Measurements from ENCODE around the gene RPH3AL.

The RPH3AL gene

DNA sequence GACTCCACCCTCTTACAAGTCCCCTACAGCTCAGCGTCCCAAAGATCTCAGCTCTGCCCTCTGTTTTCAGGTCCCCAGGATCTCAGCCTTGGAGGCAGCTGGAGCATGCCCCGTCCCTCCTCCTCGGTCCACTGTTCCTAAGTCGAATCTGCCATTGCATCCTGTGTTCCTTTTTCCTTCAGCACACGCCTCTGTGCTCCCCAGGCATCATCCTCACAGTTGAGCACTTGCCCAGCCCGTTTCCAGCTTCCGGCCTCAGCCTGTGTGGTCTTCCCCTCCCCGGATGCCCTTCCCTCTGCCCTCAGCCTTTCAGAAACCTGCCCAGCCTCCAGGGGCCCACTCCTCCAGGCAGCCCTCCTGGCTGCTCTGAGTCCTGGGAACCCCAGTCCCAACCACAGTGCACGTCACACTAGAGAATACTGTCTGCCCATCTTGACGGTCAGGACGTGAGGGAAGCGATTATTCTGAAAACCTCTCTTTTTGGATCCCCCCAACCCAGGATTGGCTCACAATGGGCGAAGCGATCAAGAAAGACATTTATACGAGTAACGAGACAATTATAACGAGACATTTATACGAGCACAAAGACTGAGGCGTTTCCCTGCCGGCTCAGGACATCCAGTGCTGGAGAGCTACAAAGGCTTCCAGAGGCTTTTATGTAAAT is 41.4 kb downstream of the RPH3AL start:
- no peak overlapping the region for H3K27ac Mint-ChIP-seq
- no peaks in the 10 kb centered on the region for H3K27me3 Mint-ChIP-seq
- no peaks in the 10 kb centered on the region for H3K4me1 Mint-ChIP-seq (ENCODE audit: low read depth)
- H3K4me3 Mint-ChIP-seq: no peak overlapping the region
- no peaks in the 10 kb centered on the region for H3K36me3 Mint-ChIP-seq
- no peaks in the 10 kb centered on the region for H3K9me3 Mint-ChIP-seq (ENCODE audit: low read depth)

DNA sequence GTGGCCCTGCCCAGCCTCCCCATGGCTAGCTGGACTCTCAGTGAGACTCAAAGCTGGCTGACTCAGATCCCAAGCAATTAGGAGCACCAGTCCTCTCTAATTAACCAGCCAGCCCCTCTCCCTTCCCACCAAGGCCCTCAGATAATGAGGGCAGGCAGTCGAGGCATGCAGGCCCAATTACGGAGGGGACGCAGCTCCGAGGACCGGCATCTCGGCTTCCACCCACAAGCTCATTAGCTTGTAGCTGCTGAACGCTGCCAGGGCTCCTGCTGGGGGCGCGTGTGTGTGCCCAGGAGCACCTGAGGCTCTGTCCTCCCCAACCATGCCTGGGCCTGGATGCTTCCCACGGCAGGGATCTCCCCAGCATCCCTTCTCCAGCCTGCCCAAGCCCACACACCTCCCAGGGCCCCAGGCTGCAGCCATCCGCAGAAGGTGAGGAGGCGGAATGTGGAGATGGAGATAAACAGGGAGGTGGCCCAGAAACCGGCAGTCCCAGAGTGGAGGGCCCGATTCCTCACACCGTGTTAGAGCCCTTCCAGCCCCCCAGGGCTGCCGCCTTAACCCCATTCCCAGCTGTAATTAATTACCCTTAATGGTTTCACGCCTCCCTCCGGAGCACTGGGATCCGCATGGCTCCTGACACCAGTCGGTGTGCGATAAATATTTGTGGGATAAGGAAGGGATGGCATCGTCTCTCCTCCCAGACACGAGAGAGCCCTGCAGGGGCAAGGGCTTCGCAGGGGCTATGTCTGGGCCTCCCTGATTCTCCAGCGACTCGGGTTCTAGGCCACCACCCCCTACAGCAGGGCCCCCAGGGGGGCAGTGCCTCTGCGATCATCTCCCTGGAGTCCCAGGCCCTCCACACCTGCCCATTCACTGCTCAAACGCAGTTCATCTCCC is 42.2 kb downstream of the RPH3AL start:
- H3K36me3 Mint-ChIP-seq: no peaks in the 10 kb centered on the region
- no peak overlapping the region for H3K27ac Mint-ChIP-seq
- H3K4me3 Mint-ChIP-seq: no peak overlapping the region
- no peaks in the 10 kb centered on the region for H3K27me3 Mint-ChIP-seq
- no peaks in the 10 kb centered on the region for H3K9me3 Mint-ChIP-seq (ENCODE audit: low read depth)
- H3K4me1 Mint-ChIP-seq (ENCODE audit: low read depth): no peaks in the 10 kb centered on the region

DNA sequence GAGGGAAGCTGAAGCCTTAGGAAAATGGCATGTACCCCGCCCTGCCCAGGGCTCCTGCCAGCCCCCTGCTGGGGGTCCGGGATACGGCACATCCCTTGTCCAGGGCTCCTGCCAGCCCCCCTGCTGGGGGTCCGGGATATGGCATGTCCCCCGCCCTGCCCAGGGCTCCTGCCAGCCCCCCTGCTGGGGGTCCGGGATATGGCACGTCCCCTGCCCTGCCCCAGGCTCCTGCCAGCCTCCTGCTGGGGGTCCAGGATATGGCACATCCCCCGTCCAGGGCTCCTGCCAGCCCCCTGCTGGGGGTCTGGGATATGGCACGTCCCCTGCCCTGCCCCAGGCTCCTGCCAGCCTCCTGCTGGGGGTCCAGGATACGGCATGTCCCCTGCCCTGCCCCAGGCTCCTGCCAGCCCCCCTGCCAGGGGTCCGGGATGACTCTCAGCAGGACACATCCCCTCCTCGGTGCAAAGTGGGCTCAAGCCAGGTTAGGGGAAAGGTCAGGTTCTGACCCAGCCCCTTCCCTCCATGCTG is 43.2 kb downstream of the RPH3AL start:
- no peaks in the 10 kb centered on the region for H3K4me1 Mint-ChIP-seq (ENCODE audit: low read depth)
- H3K4me3 Mint-ChIP-seq: no peak overlapping the region
- no peaks in the 10 kb centered on the region for H3K36me3 Mint-ChIP-seq
- H3K9me3 Mint-ChIP-seq (ENCODE audit: low read depth): no peaks in the 10 kb centered on the region
- no peak overlapping the region for H3K27ac Mint-ChIP-seq
- no peaks in the 10 kb centered on the region for H3K27me3 Mint-ChIP-seq

DNA sequence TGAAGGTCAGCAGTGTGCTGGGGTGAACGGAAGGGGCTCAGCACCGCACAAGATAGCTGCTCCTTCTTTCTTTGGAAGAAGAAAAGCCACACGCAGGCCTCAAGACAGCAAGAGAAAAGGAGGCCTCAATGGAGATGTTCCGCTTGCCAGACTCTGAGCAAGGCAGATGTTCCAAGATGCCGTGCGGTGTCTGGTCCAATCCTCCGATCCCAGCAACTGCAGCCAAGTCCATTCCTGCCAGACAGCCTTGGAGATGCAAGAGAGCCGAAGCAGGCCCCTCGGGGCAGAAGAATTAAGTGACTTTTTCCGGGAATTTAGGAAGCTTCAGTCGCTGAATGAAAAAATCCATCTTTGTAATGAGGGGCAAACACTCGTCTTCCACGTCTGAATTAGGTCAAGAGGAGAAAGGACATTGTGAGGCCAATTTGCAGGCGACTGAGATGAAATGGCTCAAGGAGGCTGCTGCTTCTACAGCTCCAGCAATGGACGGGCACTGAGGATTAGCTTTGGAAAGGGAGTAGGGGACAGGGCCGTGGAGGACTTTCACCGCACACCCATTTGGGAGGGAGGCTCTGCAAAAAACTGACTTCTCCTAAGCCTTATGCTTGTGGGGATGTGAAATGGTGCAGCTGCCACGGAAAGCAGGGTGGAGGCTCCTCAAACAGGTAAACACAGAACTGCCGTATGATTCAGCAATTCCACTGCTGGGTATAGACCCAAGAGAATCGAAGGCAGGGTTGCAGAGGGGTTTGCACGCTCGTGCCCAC is 44.7 kb downstream of the RPH3AL start:
- no peak overlapping the region for H3K27ac Mint-ChIP-seq
- no peaks in the 10 kb centered on the region for H3K4me1 Mint-ChIP-seq (ENCODE audit: low read depth)
- no peaks in the 10 kb centered on the region for H3K9me3 Mint-ChIP-seq (ENCODE audit: low read depth)
- no peak overlapping the region for H3K4me3 Mint-ChIP-seq
- H3K36me3 Mint-ChIP-seq: no peaks in the 10 kb centered on the region
- no peaks in the 10 kb centered on the region for H3K27me3 Mint-ChIP-seq

DNA sequence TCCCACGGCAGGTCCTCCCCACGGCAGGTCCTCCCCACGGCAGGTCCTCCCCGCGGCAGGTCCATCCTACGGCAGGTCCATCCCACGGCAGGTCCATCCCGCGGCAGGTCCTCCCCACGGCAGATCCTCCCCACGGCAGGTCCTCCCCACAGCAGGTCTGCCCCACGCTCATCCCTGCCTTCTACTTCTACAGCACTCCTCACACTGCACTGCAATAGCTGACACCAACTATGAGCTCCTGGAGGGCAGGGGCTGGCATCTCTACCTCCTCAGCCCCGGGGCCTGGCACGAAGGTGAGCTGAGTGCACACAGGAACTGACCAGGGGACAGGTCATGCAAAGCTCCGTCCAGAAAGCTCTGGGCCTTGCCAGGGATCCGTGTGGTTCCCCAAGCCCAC is 45.3 kb downstream of the RPH3AL start:
- Mint-ChIP-seq H3K9me3 (ENCODE audit: low read depth) (no peaks in the 10 kb centered on the region), H3K4me3 (no peak overlapping the region), H3K36me3 (no peaks in the 10 kb centered on the region), H3K4me1 (ENCODE audit: low read depth) (no peaks in the 10 kb centered on the region), H3K27me3 (no peaks in the 10 kb centered on the region), H3K27ac (no peak overlapping the region)

DNA sequence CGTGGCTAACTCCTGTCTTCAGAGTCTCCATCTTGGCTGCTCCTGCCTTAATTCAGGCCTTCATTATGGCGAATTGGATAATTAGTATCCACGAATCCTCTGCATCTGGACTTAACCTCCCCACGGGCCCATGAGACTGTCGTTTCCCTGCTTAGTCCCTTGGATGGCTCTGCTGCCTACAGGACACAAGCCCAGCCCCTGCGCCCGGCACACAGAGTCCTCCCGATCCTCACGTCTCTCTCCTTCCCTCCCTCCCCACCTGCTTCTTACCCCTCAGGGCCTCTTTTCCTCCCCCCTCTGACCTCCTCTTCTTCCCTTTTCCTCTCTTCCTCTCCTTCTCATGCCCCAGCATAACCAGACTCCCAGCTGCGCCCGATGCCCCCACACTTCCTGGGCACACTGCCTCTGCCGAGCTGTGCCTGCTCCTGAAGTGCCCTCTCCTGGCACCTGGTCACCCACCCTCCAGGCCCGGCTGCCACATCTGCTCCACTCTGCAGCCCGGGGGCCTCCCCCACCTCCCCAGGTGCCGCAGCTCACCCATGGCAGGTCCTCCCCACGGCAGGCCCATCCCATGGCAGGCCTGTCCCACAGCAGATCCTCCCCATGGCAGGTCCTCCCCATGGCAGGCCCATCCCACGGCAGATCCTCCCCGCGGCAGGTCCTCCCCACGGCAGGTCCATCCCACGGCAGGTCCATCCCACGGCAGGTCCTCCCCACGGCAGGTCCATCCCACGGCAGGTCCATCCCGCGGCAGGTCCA is 45.9 kb downstream of the RPH3AL start:
- Mint-ChIP-seq H3K27ac (no peak overlapping the region), H3K4me1 (ENCODE audit: low read depth) (no peaks in the 10 kb centered on the region)

DNA sequence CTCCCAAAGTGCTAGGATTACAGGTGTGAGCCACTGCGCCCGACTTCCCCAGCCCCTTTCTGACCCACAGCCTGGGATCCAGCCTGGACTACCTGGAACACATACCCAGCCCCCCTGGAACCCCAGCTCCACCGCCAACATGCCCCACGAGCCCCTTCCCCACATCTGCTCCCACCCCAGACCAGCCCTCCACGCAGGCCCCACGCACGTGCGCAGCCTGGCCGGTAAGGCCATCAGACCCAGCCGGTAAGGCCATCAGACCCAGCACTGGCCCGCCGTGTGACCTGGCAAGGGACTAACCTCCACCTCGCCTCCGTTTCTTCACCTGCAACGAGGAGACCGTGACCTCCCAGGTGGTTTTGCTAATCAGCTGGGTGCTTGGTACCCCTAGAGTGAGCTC is 46.5 kb downstream of the RPH3AL start:
- Mint-ChIP-seq H3K36me3 (no peaks in the 10 kb centered on the region), H3K27me3 (no peaks in the 10 kb centered on the region), H3K4me1 (ENCODE audit: low read depth) (no peaks in the 10 kb centered on the region), H3K9me3 (ENCODE audit: low read depth) (no peaks in the 10 kb centered on the region), H3K4me3 (no peak overlapping the region), H3K27ac (no peak overlapping the region)

More for the DNA sequence above, 45.9 kb downstream of the RPH3AL start:
- Mint-ChIP-seq H3K27me3 (no peaks in the 10 kb centered on the region), H3K36me3 (no peaks in the 10 kb centered on the region), H3K9me3 (ENCODE audit: low read depth) (no peaks in the 10 kb centered on the region), H3K4me3 (no peak overlapping the region)

DNA sequence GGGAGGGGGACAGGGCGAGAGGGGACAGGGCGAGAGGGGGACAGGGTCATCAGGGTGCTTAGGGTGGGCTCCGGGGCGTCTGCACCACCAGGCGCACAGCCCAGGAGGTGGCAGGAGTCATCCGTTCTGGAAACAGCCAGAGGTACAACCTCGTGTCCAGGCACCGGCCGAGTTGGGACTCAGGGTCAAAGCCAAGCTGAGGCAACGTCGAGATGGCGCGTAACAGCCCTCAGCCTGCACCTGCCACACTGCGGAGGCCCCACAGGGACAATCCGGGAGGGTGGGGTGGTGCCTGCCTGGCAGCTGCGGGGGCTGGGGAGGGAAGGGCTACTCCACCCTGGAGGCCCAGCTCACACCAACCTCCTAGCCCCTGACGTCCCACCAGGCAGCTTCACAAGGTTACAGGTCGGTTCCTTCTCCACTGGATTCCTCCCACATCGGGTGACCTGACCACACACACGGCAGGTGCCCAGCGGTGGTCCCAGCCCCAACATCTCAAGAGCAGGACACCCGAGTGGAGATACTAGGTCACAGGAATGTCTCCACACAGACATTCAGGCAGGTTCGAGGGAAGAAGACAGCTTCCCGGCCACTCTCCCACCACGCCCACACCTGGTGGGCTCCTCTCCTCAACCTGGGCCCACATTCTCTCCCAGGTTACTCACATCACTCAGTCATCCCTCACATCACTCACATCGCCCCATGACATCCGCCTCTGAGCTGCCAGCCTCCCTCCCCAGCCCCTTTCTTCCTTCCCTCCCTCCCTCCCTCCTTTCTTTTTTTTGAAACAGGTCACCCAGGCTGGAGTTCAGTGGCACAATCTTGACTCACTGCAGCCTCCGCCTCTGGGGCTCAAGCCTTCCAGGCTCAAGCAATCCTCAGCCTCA is 47.3 kb downstream of the RPH3AL start:
- no peak overlapping the region for H3K27ac Mint-ChIP-seq
- H3K9me3 Mint-ChIP-seq (ENCODE audit: low read depth): no peaks in the 10 kb centered on the region
- H3K4me1 Mint-ChIP-seq (ENCODE audit: low read depth): no peaks in the 10 kb centered on the region
- H3K36me3 Mint-ChIP-seq: no peaks in the 10 kb centered on the region
- no peaks in the 10 kb centered on the region for H3K27me3 Mint-ChIP-seq
- H3K4me3 Mint-ChIP-seq: no peak overlapping the region

DNA sequence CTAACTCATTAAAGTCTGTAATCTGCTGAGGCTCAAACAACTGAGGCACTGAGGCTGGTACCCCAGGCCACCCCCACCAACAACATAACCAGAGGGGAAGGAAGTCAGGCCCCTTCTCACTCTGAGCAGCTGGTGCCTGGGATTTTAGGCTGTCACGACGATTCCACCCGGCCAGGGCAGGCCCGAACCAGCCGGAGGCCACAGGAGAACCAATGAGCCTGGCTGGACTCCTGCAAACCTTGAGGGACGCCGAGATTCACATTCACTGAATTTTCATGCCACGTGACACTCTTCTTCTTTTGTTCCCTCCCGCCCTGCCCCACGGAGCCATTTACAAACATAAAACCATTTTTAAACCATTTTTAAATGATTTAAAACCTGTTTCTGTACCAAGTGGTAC is 48.1 kb downstream of the RPH3AL start:
- H3K27me3 Mint-ChIP-seq: no peaks in the 10 kb centered on the region
- H3K27ac Mint-ChIP-seq: no peak overlapping the region
- H3K9me3 Mint-ChIP-seq (ENCODE audit: low read depth): no peaks in the 10 kb centered on the region
- H3K4me3 Mint-ChIP-seq: no peak overlapping the region
- no peaks in the 10 kb centered on the region for H3K36me3 Mint-ChIP-seq
- no peaks in the 10 kb centered on the region for H3K4me1 Mint-ChIP-seq (ENCODE audit: low read depth)

DNA sequence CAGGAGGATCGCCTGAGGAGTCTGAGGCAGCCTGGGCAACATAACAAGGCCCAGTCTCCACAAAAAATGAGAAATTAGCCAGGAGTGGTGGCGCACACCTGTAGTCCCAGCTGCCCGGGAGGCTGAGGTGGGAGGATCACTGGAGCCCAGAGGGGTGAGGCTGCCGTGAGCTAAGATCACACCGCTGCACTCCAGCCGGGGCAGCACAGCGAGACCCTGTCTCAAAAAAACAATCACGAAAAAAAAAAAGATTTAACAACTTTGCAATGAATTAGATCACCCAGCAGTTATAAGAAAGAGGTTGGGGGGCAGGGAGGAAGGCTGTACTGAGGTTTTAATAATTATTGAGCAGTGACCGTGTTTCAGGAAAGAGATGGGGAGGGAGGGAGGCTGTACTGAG is 49.4 kb downstream of the RPH3AL start:
- no peaks in the 10 kb centered on the region for H3K36me3 Mint-ChIP-seq
- no peak overlapping the region for H3K27ac Mint-ChIP-seq
- H3K4me1 Mint-ChIP-seq (ENCODE audit: low read depth): no peaks in the 10 kb centered on the region
- no peaks in the 10 kb centered on the region for H3K9me3 Mint-ChIP-seq (ENCODE audit: low read depth)
- no peak overlapping the region for H3K4me3 Mint-ChIP-seq
- no peaks in the 10 kb centered on the region for H3K27me3 Mint-ChIP-seq

DNA sequence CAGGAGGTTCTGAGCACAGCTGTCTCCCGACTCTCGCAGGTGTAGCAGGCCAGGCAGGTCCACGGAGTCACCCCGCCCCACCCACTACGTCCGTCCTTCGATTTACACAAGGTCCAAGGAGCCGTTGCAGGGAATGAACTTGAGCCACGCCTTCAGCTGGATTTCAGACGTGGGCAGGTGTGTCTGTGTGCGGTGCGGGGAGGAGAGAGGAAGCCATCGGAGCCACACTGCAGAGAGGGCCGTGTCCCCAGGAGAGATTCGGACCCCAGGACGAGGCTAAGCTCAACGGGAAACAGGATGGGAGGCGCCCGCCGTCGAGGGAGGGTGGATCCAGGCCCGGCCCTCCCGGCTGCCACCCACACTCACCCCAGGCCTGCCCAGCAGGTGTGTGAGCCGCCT is 50.3 kb downstream of the RPH3AL start:
- Mint-ChIP-seq H3K4me3 (no peak overlapping the region), H3K36me3 (no peaks in the 10 kb centered on the region), H3K27ac (no peak overlapping the region), H3K4me1 (ENCODE audit: low read depth) (no peaks in the 10 kb centered on the region), H3K27me3 (no peaks in the 10 kb centered on the region), H3K9me3 (ENCODE audit: low read depth) (no peaks in the 10 kb centered on the region)

DNA sequence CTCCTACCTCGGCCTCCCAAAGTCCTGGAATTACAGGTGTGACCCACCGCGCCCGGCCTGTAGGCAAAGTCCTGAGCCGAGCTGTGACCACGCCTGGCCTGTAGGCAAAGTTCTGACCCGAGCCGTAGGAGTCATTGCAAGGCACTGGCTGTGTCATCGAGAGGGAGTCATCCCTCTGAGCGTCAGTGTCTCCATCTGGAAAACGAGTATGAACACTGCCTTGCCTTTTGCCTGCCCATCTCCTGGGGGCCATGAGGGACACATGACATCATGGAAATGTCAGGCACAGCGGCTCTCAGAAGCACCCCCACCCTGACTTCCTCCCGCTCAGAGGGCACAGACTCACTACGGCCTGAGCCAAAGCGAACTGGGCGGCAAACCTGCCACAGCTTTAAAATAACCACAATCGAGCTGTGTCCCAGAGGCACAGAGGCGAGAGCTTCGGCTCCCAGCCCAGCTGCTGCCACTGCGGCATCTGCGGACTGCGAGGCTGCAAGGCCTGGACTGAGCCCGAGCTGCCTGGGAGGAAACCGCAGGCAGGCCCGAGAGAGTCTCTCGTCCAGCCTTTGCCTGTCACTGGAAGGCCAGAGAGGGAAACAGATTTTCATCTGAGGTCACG is 50.8 kb downstream of the RPH3AL start:
- H3K27me3 Mint-ChIP-seq: no peaks in the 10 kb centered on the region
- H3K4me1 Mint-ChIP-seq (ENCODE audit: low read depth): no peaks in the 10 kb centered on the region
- H3K36me3 Mint-ChIP-seq: no peaks in the 10 kb centered on the region
- no peak overlapping the region for H3K27ac Mint-ChIP-seq
- H3K9me3 Mint-ChIP-seq (ENCODE audit: low read depth): no peaks in the 10 kb centered on the region
- no peak overlapping the region for H3K4me3 Mint-ChIP-seq

DNA sequence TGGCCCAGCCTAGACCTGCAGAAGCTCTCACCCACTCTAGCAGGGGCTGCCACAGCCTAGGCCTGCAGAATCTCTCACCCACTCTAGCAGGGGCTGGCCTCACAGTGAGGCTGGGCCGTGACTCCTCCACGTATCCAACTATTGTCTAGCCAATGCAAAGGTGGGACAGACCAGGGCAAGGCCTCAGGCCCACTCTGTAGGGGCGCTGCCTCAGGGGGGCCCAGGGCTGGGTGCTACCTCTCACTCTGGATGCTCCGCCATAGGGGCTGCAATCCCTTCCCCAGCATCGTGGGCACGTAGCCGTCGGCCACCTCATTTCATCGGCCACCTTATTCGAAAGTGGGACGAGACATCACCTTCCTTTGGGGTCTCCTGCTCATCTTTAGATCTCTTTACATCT is 51.7 kb downstream of the RPH3AL start:
- Mint-ChIP-seq H3K9me3 (ENCODE audit: low read depth) (no peaks in the 10 kb centered on the region), H3K27ac (no peak overlapping the region), H3K27me3 (no peaks in the 10 kb centered on the region), H3K4me3 (no peak overlapping the region), H3K4me1 (ENCODE audit: low read depth) (no peaks in the 10 kb centered on the region), H3K36me3 (no peaks in the 10 kb centered on the region)

All from activated naive CD8-positive, alpha-beta T cell (primary cell).